Measurements from ENCODE around the gene FOSB. TPM values are rescaled to one million over a fixed set of nuclear protein-coding genes. Genes with fewer than 3 reads are reported as not detected.
A peak's percentile ranks its signal among the peaks of the same experiment; 100 is the strongest.

FOSB gene
- total RNA-seq, 3 donors from 2014 or later: 29.8 to 109 (median 38.4) TPM

DNA sequence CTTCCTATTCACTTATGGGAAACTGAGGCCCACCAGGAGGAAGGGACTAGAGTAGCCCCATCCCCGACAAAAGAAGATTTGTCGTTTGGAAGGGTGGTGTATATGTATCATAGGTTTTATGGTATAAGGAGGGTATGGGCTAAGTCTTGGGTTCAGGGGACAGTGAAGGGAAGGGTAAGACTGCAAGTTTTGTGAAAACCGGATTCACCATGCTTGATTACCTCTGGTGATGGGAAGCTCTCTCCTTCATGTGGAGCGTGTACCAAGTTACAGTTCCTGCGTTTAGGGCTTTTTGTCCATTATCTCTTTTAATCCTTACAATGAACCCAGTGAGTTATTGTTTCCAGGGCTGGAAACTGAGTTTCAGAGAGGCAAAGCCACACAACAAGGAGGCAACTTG is 43.3 kb downstream of the FOSB start:
- Histone ChIP-seq H3K27ac (no peak overlapping the region), H3K27me3 (no peaks in the 10 kb centered on the region), H3K36me3 (no peaks in the 10 kb centered on the region), H3K4me3 (no peak overlapping the region), H3K4me1 (peaks cover 4 to 11% of the 10 kb centered on the region in 2 donors), H3K9me3 (no peaks in the 10 kb centered on the region)
- TF ChIP-seq, protein P1, sequence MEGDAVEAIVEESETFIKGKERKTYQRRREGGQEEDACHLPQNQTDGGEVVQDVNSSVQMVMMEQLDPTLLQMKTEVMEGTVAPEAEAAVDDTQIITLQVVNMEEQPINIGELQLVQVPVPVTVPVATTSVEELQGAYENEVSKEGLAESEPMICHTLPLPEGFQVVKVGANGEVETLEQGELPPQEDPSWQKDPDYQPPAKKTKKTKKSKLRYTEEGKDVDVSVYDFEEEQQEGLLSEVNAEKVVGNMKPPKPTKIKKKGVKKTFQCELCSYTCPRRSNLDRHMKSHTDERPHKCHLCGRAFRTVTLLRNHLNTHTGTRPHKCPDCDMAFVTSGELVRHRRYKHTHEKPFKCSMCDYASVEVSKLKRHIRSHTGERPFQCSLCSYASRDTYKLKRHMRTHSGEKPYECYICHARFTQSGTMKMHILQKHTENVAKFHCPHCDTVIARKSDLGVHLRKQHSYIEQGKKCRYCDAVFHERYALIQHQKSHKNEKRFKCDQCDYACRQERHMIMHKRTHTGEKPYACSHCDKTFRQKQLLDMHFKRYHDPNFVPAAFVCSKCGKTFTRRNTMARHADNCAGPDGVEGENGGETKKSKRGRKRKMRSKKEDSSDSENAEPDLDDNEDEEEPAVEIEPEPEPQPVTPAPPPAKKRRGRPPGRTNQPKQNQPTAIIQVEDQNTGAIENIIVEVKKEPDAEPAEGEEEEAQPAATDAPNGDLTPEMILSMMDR (IDR thresholded peaks at IDR 0.05): no peak
- TF ChIP-seq POLR2AphosphoS5 (IDR thresholded peaks at IDR 0.05) (no peak), POLR2A (IDR thresholded peaks at IDR 0.05) (no peak)
- DNase-seq (ENCODE audit: low spot score in 2 of 2): no peak
- intact Hi-C loops (cut with DNase I; ENCODE audit: low total_unique reads): no loop called here

DNA sequence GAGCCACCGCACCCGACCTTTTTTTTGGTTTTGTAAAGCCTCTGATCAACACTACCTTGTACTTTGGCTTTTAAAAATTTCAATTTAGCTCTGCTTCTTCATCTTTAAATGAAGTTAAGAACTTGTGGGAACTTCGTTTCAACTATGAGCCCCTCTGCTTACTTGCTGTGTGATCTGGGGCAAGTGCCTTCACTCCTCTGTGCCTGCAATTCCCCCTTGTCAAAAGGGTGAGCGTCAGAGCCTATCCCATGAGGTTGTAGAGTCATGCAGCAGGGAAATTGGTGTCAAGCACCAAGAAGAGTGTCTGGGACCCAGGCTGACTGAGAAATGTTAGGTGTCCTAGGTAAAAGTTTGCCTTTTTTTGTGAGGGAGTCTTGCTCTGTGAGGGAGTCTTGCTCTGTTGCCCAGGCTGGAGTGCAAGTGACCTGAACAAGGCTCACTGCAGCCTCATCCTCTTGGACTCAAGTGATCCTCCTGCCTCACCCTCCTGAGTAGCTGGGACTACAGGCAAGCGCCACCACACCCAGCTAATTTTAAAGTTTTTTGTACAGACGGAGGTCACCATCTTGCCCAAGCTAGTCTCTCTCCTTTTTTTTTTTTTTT is 45.2 kb downstream of the FOSB start:
- Histone ChIP-seq H3K4me3 (no peak overlapping the region), H3K27me3 (no peaks in the 10 kb centered on the region), H3K4me1 (peaks cover 4 to 11% of the 10 kb centered on the region in 2 donors), H3K36me3 (no peaks in the 10 kb centered on the region), H3K9me3 (no peaks in the 10 kb centered on the region), H3K27ac (peak overlapping the region; percentile 7 to 82)
- TF ChIP-seq POLR2AphosphoS5 (IDR thresholded peaks at IDR 0.05) (no peak), POLR2A (IDR thresholded peaks at IDR 0.05) (no peak)
- TF ChIP-seq, protein P1 (IDR thresholded peaks at IDR 0.05): no peak
- intact Hi-C loops (cut with DNase I; ENCODE audit: low total_unique reads): no loop called here
- no peak for DNase-seq (ENCODE audit: low spot score in 2 of 2)

DNA sequence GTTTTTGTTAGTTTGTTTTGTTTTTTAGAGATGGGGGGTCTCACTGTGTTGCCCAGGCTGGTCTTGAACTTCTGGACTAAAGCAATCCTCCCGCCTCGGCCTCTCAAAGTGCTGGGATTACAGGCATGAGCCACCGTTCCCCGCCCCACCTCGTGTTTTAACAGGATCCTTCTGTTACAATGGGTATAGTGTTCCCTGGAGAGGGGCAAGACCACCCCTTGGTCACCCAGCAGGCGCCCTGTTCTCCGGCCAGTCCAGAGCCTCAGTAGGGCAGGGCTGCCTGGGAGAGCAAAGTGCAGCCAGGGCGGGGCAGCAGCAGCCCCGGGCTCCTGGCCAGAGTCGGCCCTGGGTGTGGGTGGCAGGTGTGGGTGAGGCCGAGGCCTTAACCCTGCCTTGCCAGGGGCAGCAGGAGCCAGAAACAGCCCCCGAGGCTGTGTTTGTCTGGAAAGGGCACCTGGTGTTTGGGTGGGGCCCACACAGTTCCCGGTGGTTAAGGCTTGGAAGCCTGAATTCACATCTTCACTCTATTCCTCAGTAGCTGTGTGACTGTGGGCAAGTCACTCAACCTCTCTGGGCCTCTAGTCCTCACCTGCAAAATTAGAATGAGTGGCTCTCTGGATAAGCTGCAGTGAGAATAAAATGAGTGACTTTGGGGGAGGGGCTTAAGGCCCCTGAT is 46.7 kb downstream of the FOSB start:
- Histone ChIP-seq H3K4me1 (peaks cover 4 to 11% of the 10 kb centered on the region in 2 donors), H3K36me3 (no peaks in the 10 kb centered on the region), H3K9me3 (no peaks in the 10 kb centered on the region), H3K27ac (peak overlapping the region; percentile 80 to 82), H3K4me3 (peak overlapping the region in 1 of 3 donors; percentile 34), H3K27me3 (no peaks in the 10 kb centered on the region)
- intact Hi-C loops (cut with DNase I; ENCODE audit: low total_unique reads): no loop called here
- TF ChIP-seq, protein P1 (IDR thresholded peaks at IDR 0.05): no peak
- TF ChIP-seq POLR2A (IDR thresholded peaks at IDR 0.05) (no peak), POLR2AphosphoS5 (IDR thresholded peaks at IDR 0.05) (no peak)
- DNase-seq (ENCODE audit: low spot score in 2 of 2): no peak

DNA sequence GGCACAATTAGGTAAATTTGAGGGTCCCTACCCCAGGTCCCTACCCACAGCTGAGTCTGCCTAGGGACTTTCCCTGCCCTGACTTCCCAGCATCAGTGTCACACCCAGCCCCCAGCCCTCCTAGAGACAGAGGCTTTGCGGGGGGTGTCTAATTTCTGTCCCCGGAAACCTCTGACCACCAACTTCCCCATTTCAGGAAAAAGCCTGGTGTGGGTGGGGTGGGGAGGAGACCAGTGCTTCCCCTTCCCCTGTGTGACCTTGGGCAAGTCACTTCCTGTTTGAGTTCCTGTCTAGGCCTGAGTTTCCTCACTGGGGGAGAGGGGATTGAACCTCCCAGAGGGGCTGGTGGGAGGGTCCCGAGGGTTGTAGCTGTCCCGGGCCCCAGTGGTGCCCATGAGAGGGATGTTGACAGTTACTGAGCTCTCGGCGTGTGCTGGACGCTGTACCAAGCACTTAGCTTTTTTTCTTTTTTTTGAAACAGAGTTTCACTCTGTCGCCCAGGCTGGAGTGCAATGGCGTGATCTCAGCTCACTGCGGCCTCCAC is 47.4 kb downstream of the FOSB start:
- no peak overlapping the region for H3K4me3 ChIP-seq
- intact Hi-C loops (cut with DNase I; ENCODE audit: low total_unique reads): no loop called here
- no peak for DNase-seq (ENCODE audit: low spot score in 2 of 2)
- TF ChIP-seq, protein P1 (IDR thresholded peaks at IDR 0.05): no peak
- TF ChIP-seq POLR2AphosphoS5 (IDR thresholded peaks at IDR 0.05): no peak
- TF ChIP-seq POLR2A (IDR thresholded peaks at IDR 0.05): no peak
- H3K9me3 ChIP-seq: no peaks in the 10 kb centered on the region
- H3K4me1 ChIP-seq: peaks cover 0 to 11% of the 10 kb centered on the region in 2 donors
- H3K27ac ChIP-seq: peak overlapping the region; percentile 80 to 82
- no peaks in the 10 kb centered on the region for H3K36me3 ChIP-seq
- no peaks in the 10 kb centered on the region for H3K27me3 ChIP-seq

DNA sequence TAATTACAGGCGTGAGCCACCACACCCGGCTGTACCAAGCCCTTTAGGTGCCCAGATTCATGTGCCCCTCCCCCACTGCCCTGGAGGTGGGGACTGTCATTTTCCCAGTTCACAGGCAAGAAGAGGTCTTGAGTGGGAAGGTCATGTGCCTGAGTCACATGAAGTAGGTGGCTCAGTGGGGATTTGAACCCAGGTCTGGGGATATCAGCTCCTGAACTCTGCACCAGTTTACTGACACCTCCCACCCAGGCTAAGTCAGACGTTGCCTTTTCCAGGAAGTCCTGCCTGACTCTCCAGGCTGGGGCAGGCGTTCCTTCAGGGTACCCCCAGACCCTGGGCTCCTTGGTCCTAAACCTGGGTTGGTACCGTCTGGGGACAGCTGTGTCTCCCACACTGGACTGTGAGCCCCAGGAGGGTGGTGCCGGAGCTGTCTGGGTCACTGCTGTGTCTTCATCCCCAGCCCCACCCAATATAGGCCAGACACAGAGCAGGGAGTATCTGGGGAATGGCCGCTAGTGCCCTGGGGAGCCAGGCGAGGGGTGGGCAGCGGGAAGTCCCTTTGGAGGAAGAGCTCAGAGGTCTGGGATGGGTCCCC is 48.1 kb downstream of the FOSB start:
- TF ChIP-seq, protein P1 (IDR thresholded peaks at IDR 0.05): no peak
- TF ChIP-seq POLR2A (IDR thresholded peaks at IDR 0.05): no peak
- no peak for TF ChIP-seq POLR2AphosphoS5 (IDR thresholded peaks at IDR 0.05)
- intact Hi-C loops (cut with DNase I; ENCODE audit: low total_unique reads): no loop called here
- peaks cover 0 to 11% of the 10 kb centered on the region in 2 donors for H3K4me1 ChIP-seq
- no peak overlapping the region for H3K4me3 ChIP-seq
- no peak for DNase-seq (ENCODE audit: low spot score in 2 of 2)
- H3K27ac ChIP-seq: peak overlapping the region; percentile 17 to 80
- no peaks in the 10 kb centered on the region for H3K27me3 ChIP-seq
- no peaks in the 10 kb centered on the region for H3K36me3 ChIP-seq
- no peaks in the 10 kb centered on the region for H3K9me3 ChIP-seq

Data from breast epithelium (tissue), 4 donors.